Cardiac muscle cell (in vitro differentiated cells and primary cell): ENCODE data around the gene RFX8. TPM values are rescaled to one million over a fixed set of nuclear protein-coding genes. Genes with fewer than 3 reads are reported as not detected.

Experiments
- DNase-seq, 2 donors: peaks; one replicate each; pipeline versions ENCODE4 v3.0.0 to v3.0.0-alpha.2; 2010 to 2017; ENCODE audit warnings: low read depth in 1 of 2, low spot score in 1 of 2
- H3K27ac ChIP-seq: fragments of 200-600 bp; sonication (generic); 2 replicates; pipeline ENCODE4 v1.5.1; 2016
- H3K27me3 ChIP-seq: fragments of 200-600 bp; sonication (generic); 2 replicates; pipeline ENCODE4 v1.6.0; 2016; ENCODE audit warnings: control low read depth
- H3K36me3 ChIP-seq: fragments of 200-600 bp; sonication (generic); 2 replicates; pipeline ENCODE4 v1.5.1; 2016; ENCODE audit warnings: control low read depth
- H3K4me1 ChIP-seq: fragments of 200-600 bp; sonication (generic); 2 replicates; pipeline ENCODE4 v1.8.1; 2017; ENCODE audit warnings: low read depth, mild to moderate bottlenecking, mixed run types
- H3K4me3 ChIP-seq: fragments of 200-600 bp; sonication (generic); 2 replicates; pipeline ENCODE4 v1.5.1; 2016; ENCODE audit warnings: mild to moderate bottlenecking
- H3K9me3 ChIP-seq: fragments of 200-600 bp; sonication (generic); 2 replicates; pipeline ENCODE4 v1.5.1; 2017; ENCODE audit warnings: low read depth, mild to moderate bottlenecking, control low read depth
- polyA plus RNA-seq: library from polyadenylated mRNA; unstranded; fragments of >200 nt; fragmentation: Nextera tagmentation; extraction: Ambion mirVana; gene quantifications from 2 replicates; pipeline ENCODE4 v1.2.1, GENCODE V29; 2016
- total RNA-seq: library from RNA; depleted of rRNA; stranded (reverse); fragments of >200 nt; gene quantifications from 2 replicates; pipeline ENCODE4 v1.2.3, GENCODE V29; 2016
- TF ChIP-seq, protein P1 (sequence below): IDR thresholded peaks from 2 replicates; pipeline ENCODE4 v1.5.1; 2012; ENCODE audit warnings: low read depth, mild to moderate bottlenecking, low read length

The RFX8 gene
- total and polyA plus RNA-seq, 2 experiments from 2014 or later = 0.12 TPM; not detected in 1

DNA sequence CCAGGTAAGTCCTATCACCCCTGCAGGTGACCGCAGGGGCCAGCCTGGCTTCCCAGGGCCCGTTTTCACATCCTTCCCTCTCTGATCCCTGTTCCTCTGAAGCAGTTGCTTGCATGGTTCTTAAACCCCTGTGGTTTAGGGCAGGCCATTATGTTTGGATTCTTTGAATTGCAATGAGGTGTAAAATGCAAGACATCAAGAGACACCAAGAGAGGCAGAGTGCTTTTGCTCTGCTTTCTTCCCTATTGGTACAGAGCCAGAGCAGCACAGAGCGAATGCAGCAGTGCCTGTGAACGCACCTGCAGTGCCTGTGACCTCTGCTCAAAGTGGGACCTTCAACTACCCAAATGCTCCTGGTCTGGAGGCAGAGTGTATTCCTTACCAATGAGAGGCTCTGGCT, 7.6 kb downstream of the RFX8 start:
- no peaks in the 10 kb centered on the region for H3K9me3 ChIP-seq
- no peak overlapping the region for H3K4me3 ChIP-seq
- no peak overlapping the region for H3K27ac ChIP-seq
- no peak for DNase-seq
- no peaks in the 10 kb centered on the region for H3K27me3 ChIP-seq
- H3K36me3 ChIP-seq = no peaks in the 10 kb centered on the region
- TF ChIP-seq, protein P1, sequence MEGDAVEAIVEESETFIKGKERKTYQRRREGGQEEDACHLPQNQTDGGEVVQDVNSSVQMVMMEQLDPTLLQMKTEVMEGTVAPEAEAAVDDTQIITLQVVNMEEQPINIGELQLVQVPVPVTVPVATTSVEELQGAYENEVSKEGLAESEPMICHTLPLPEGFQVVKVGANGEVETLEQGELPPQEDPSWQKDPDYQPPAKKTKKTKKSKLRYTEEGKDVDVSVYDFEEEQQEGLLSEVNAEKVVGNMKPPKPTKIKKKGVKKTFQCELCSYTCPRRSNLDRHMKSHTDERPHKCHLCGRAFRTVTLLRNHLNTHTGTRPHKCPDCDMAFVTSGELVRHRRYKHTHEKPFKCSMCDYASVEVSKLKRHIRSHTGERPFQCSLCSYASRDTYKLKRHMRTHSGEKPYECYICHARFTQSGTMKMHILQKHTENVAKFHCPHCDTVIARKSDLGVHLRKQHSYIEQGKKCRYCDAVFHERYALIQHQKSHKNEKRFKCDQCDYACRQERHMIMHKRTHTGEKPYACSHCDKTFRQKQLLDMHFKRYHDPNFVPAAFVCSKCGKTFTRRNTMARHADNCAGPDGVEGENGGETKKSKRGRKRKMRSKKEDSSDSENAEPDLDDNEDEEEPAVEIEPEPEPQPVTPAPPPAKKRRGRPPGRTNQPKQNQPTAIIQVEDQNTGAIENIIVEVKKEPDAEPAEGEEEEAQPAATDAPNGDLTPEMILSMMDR = no peak
- H3K4me1 ChIP-seq = no peaks in the 10 kb centered on the region

DNA sequence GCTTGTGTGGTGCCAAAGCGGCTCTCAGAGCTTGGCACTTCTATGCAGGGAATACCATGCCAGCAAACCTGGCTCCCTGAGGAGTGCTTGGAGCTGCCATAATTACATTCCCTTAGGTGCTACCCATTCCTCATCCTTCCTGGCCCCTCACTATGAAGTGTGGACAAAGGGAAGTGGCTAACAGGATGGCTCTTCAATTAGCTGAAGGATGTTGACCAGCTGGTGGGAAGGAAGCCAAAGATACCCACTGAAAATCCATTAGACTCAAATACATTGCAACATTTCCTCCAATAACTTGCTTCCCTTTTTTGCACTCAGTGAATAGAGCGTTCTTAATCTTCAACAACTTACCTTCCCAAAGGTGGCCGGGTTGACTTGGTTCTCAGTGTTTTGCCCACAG, 8.5 kb downstream of the RFX8 start:
- DNase-seq = no peak
- no peak overlapping the region for H3K4me3 ChIP-seq
- no peaks in the 10 kb centered on the region for H3K9me3 ChIP-seq
- no peaks in the 10 kb centered on the region for H3K4me1 ChIP-seq
- TF ChIP-seq, protein P1 = no peak
- H3K27me3 ChIP-seq = no peaks in the 10 kb centered on the region
- H3K27ac ChIP-seq = no peak overlapping the region
- no peaks in the 10 kb centered on the region for H3K36me3 ChIP-seq

DNA sequence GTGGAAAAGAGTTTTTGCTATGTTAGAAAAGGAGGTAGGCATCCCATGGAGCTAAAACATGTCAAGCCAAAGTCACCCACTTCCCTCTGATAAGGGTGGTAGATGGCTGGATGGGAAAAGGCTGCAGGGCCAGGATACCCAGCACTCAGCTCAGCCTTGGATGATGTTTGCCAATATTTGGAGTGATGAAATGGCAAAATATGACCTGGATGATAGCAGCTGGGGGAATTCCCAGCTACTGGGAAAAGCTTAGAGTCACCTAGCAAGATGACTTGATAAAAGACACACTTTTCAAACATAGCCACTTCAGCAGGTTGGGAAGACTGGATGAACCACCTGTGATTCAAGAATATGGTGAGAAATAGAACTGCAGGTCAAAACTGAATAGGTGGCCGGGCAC, 10.1 kb downstream of the RFX8 start:
- H3K27ac ChIP-seq = no peak overlapping the region
- H3K4me3 ChIP-seq = no peak overlapping the region
- DNase-seq = peak in 1 of 2 donors; percentile 34
- H3K4me1 ChIP-seq = no peaks in the 10 kb centered on the region
- H3K36me3 ChIP-seq = no peaks in the 10 kb centered on the region
- no peaks in the 10 kb centered on the region for H3K9me3 ChIP-seq
- H3K27me3 ChIP-seq = no peaks in the 10 kb centered on the region
- TF ChIP-seq, protein P1 = no peak

DNA sequence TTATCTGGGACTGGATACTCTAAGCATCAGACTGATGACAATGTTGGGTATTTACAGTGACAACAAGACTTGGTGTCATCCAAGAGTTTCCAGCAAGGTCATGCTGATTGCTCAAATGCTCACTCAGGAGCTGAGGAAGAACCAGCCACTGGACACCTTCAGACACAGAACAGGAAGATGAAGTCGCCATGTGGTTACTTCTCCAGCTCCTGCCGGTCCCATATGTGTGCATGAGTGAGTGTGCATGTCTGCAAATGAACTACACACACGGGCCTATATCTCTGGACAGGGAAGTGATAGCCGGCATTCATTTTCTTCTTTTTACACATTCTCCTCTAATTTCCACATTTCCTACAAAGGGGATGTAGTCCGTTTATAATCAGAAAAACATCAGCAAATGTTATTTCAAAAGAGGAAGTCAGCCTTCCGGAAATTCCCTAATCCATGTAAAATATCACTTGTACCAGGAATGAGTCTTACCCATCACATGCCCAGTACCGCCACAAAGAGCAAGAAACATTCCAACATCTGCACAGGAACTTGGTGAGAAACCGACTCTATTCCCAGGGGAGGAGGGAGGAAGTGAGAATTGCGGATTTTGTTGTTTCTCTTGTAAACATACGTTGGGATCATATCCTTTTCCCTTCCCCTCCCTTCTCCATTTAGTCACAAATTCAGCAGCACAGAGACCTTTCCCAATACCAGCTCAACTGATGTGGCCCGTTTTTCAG, 10.8 kb downstream of the RFX8 start:
- Histone ChIP-seq H3K4me1 (no peaks in the 10 kb centered on the region), H3K4me3 (no peak overlapping the region), H3K9me3 (no peaks in the 10 kb centered on the region), H3K36me3 (no peaks in the 10 kb centered on the region), H3K27me3 (no peaks in the 10 kb centered on the region), H3K27ac (no peak overlapping the region)
- TF ChIP-seq, protein P1 = no peak
- DNase-seq = peak in 1 of 2 donors; percentile 96

DNA sequence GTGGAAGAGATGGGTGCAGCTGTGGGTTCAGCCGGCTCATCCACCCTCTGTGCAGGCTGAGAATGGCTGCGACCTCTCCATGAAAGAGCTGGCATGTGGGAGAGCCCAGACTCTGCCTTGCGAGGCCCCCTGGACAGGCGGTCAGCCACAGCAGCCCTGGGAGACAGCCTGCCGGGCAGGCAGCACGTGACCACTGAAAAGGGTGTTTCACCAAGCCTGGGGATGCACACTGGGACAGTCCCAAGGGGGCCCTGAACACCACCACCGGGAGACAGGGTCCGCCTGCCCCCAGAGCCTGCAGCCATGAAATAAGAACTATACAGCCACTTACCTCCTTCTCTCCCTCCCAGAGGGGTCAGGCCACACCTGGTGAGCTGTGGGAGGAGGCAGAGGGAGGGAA, 11.5 kb downstream of the RFX8 start:
- Histone ChIP-seq H3K4me1 (no peaks in the 10 kb centered on the region), H3K9me3 (no peaks in the 10 kb centered on the region), H3K27me3 (no peaks in the 10 kb centered on the region), H3K27ac (no peak overlapping the region), H3K36me3 (no peaks in the 10 kb centered on the region), H3K4me3 (no peak overlapping the region)
- TF ChIP-seq, protein P1 = no peak
- no peak for DNase-seq
